BE2C (cell line): ENCODE results near the gene ABLIM1.

Source experiments
- DNase-seq: peaks from one replicate; pipeline ENCODE4 v3.0.0-alpha.2; 2020
- H3K27me3 ChIP-seq: fragments of 250-450 bp; sonication (Bioruptor Pico); 2 replicates; pipeline ENCODE4 v1.5.1; 2020; ENCODE audit warnings: mild to moderate bottlenecking
- H3K36me3 ChIP-seq: fragments of 250-450 bp; sonication (Bioruptor Pico); 2 replicates; pipeline ENCODE4 v1.5.1; 2020; ENCODE audit warnings: mild to moderate bottlenecking
- H3K4me1 ChIP-seq: fragments of 250-450 bp; sonication (Bioruptor Pico); 2 replicates; pipeline ENCODE4 v1.5.1; 2020
- H3K4me3 ChIP-seq: 2 replicates; pipeline ENCODE4 v1.5.1; 2011; ENCODE audit warnings: low read depth, low read length
- H3K9me3 ChIP-seq: fragments of 250-450 bp; sonication (Bioruptor Pico); 2 replicates; pipeline ENCODE4 v1.5.1; 2020
- CTCF ChIP-seq: IDR thresholded peaks from 2 replicates; pipeline ENCODE4 v1.5.1; 2012; ENCODE audit warnings: mild to moderate bottlenecking, low read depth, low read length

Gene ABLIM1

GRCh38 chr10:114683162-114683561 is 25.1 kb upstream of the ABLIM1 start:
- H3K27me3 ChIP-seq: no peaks in the 10 kb centered on the region
- DNase-seq: no peak
- H3K9me3 ChIP-seq: no peaks in the 10 kb centered on the region
- peaks cover 41% of the 10 kb centered on the region for H3K4me1 ChIP-seq
- TF ChIP-seq CTCF: no peak
- H3K4me3 ChIP-seq: peak overlapping the region; percentile 75
- no peaks in the 10 kb centered on the region for H3K36me3 ChIP-seq

GRCh38 chr10:114682532-114682931 is 24.5 kb upstream of the ABLIM1 start:
- no peak for TF ChIP-seq CTCF
- peak overlapping the region; percentile 75 for H3K4me3 ChIP-seq
- H3K36me3 ChIP-seq: no peaks in the 10 kb centered on the region
- no peak for DNase-seq
- no peaks in the 10 kb centered on the region for H3K27me3 ChIP-seq
- no peaks in the 10 kb centered on the region for H3K9me3 ChIP-seq
- H3K4me1 ChIP-seq: peaks cover 36% of the 10 kb centered on the region

- H3K4me1 ChIP-seq: peaks cover 32% of the 10 kb centered on the region
- peak overlapping the region; percentile 75 for H3K4me3 ChIP-seq
- no peaks in the 10 kb centered on the region for H3K27me3 ChIP-seq
- no peak for DNase-seq
- H3K9me3 ChIP-seq: no peaks in the 10 kb centered on the region
- no peak for TF ChIP-seq CTCF
- no peaks in the 10 kb centered on the region for H3K36me3 ChIP-seq
These were observed 24.0 kb upstream of the ABLIM1 start for GRCh38 chr10:114682121-114682520.

- H3K27me3 ChIP-seq: no peaks in the 10 kb centered on the region
- TF ChIP-seq CTCF: no peak
- no peaks in the 10 kb centered on the region for H3K9me3 ChIP-seq
- peak; percentile 42 for DNase-seq
- peaks cover 28% of the 10 kb centered on the region for H3K4me1 ChIP-seq
- peak overlapping the region; percentile 75 for H3K4me3 ChIP-seq
- no peaks in the 10 kb centered on the region for H3K36me3 ChIP-seq
These were observed 23.5 kb upstream of the ABLIM1 start for GRCh38 chr10:114681542-114681941.

GRCh38 chr10:114680543-114681117 is 22.6 kb upstream of the ABLIM1 start:
- no peak overlapping the region for H3K4me3 ChIP-seq
- peaks cover 24% of the 10 kb centered on the region for H3K4me1 ChIP-seq
- no peaks in the 10 kb centered on the region for H3K27me3 ChIP-seq
- no peak for DNase-seq
- no peaks in the 10 kb centered on the region for H3K36me3 ChIP-seq
- no peaks in the 10 kb centered on the region for H3K9me3 ChIP-seq
- TF ChIP-seq CTCF: no peak

- Histone ChIP-seq H3K27me3 (no peaks in the 10 kb centered on the region), H3K4me1 (peaks cover 16% of the 10 kb centered on the region), H3K9me3 (no peaks in the 10 kb centered on the region), H3K4me3 (no peak overlapping the region), H3K36me3 (no peaks in the 10 kb centered on the region)
- no peak for DNase-seq
- no peak for TF ChIP-seq CTCF
These were observed 21.5 kb upstream of the ABLIM1 start for GRCh38 chr10:114679552-114679951.
